Fibroblast of villous mesenchyme (primary cell): Measurements from ENCODE around the gene NBEA. TPM values are rescaled to one million over a fixed set of nuclear protein-coding genes. Genes with fewer than 3 reads are reported as not detected.

Experiments
- DNase-seq: peaks from one replicate; pipeline ENCODE4 v3.0.0-alpha.2; 2010; ENCODE audit warnings: low read depth
- H3K4me3 ChIP-seq: 2 replicates; pipeline ENCODE4 v1.5.1; 2011; ENCODE audit warnings: low read depth, mild to moderate bottlenecking, low read length
- CTCF ChIP-seq: IDR thresholded peaks from 2 replicates; pipeline ENCODE4 v1.5.1; 2012; ENCODE audit warnings: low read depth, mild to moderate bottlenecking, low read length; ENCODE audit not compliant: insufficient read depth
- total RNA-seq: library from RNA; depleted of rRNA; stranded (reverse); fragments of >200 nt; gene quantifications from 2 replicates; pipeline ENCODE4 v1.2.3, GENCODE V29; 2012

The NBEA gene
- total RNA-seq, 1 donor, result 9.5 TPM

GRCh38 chr13:35595181-35595580, 653.1 kb downstream of the NBEA start:
- DNase-seq, result no peak
- H3K4me3 ChIP-seq, result no peak overlapping the region
- TF ChIP-seq CTCF, result no peak

- no peak for DNase-seq
- TF ChIP-seq CTCF, result no peak
- no peak overlapping the region for H3K4me3 ChIP-seq
Observed at GRCh38 chr13:35596321-35597030, 654.4 kb downstream of the NBEA start.

GRCh38 chr13:35597451-35597850, 655.4 kb downstream of the NBEA start:
- no peak for DNase-seq
- no peak overlapping the region for H3K4me3 ChIP-seq
- TF ChIP-seq CTCF, result no peak

DNA sequence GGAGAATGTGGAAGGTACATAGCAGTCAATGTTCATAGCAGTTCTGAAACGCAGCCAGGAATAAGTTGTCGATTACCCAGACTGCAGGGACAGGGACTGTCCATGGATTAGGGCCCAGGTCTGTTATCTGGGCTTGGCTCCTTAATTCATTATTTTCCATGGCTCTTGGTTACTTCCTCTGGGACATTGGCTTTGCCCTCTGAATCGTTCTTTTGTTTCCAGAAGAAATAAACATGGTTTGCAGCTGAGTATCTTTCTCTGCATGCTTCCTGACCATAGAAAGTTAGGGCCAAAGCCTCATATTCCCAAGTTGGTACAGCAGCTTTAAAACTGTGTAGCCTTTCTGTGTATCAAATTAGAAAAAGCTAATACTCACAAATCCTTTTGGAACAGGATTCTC, 656.2 kb downstream of the NBEA start:
- no peak overlapping the region for H3K4me3 ChIP-seq
- DNase-seq, result no peak

DNA sequence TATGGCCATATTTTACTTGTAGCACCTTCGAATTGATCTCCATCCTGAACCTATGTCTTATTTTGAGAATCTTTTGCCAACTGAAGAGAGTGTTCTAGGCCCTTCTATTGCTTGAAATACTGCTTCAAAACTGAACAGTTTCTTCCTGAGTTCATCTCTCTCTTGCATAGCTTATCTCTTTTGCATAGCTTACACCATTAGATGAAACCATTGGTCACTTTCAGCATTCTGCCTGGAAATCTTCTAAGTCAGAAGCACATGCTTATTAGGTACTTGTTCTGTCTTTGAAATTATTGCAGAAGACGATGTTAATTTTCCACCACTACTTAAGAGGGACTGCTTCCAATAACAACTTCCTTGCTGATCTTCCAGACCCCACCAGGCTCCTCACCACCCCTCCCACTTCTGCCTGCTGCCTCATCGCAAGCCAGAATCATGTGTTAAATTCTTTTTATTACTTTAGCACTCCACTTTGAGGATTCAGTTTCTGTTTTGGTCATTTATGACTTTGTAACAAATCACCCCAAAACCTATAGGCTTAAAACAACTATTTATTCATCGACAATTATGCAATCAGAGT, 656.8 kb downstream of the NBEA start:
- no peak for DNase-seq

More for the DNA sequence above, 656.2 kb downstream of the NBEA start:
- TF ChIP-seq CTCF, result no peak

GRCh38 chr13:35599384-35599783, 657.3 kb downstream of the NBEA start:
- no peak for DNase-seq
- TF ChIP-seq CTCF, result no peak
- no peak overlapping the region for H3K4me3 ChIP-seq

More for the DNA sequence above, 656.8 kb downstream of the NBEA start:
- H3K4me3 ChIP-seq, result no peak overlapping the region
- no peak for TF ChIP-seq CTCF

DNA sequence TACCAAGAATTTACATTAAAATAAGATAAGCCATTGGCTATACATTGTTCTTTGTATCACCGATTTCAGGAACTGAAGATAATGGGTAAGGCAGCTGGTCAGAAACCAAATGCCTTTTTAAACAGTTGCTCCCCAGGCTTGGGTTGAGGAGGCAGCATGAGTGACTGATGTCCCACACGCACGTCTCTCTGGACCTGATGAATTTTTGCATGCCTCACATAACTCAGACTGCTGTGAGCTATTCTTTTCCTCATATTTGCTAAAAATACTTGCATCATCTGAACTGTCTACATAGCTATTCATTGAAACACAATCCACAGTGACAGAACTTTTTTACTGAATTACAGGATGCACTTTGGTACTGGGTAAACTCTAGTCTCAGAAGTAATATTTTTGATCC, 658.1 kb downstream of the NBEA start:
- no peak for DNase-seq
- no peak overlapping the region for H3K4me3 ChIP-seq
- no peak for TF ChIP-seq CTCF
